Fibroblast of skin of right biceps (primary cell): Measurements from ENCODE around the gene AFF3.

Experiments
- DNase-seq: peaks from one replicate; pipeline ENCODE4 v3.0.0-alpha.2; 2013

The AFF3 gene

GRCh38 chr2:99621106-99621505 is 521.3 kb downstream of the AFF3 start:
- DNase-seq = no peak

GRCh38 chr2:99619151-99619550 is 523.2 kb downstream of the AFF3 start:
- DNase-seq = no peak

GRCh38 chr2:99618579-99619097 is 523.8 kb downstream of the AFF3 start:
- DNase-seq = no peak

- DNase-seq = no peak
Measured at GRCh38 chr2:99617811-99618210, 524.6 kb downstream of the AFF3 start.

GRCh38 chr2:99615247-99615771 is 527.1 kb downstream of the AFF3 start:
- no peak for DNase-seq

- no peak for DNase-seq
Measured at GRCh38 chr2:99613980-99614379, 528.4 kb downstream of the AFF3 start.

- DNase-seq = no peak
Measured at GRCh38 chr2:99611786-99612185, 530.6 kb downstream of the AFF3 start.

- DNase-seq = no peak
Measured at GRCh38 chr2:99611034-99611433, 531.4 kb downstream of the AFF3 start.

GRCh38 chr2:99609851-99610381 is 532.5 kb downstream of the AFF3 start:
- DNase-seq = no peak

GRCh38 chr2:99608861-99609260 is 533.5 kb downstream of the AFF3 start:
- no peak for DNase-seq

GRCh38 chr2:99607861-99608491 is 534.4 kb downstream of the AFF3 start:
- no peak for DNase-seq

- DNase-seq = no peak
Measured at GRCh38 chr2:99607454-99607853, 534.9 kb downstream of the AFF3 start.

GRCh38 chr2:99605036-99605435 is 537.4 kb downstream of the AFF3 start:
- DNase-seq = peak; percentile 28

GRCh38 chr2:99602476-99602875 is 539.9 kb downstream of the AFF3 start:
- DNase-seq = peak; percentile 80

- DNase-seq = peak; percentile 40
Measured at GRCh38 chr2:99600981-99601651, 541.3 kb downstream of the AFF3 start.

GRCh38 chr2:99598441-99598840 is 543.9 kb downstream of the AFF3 start:
- no peak for DNase-seq

GRCh38 chr2:99597616-99598015 is 544.8 kb downstream of the AFF3 start:
- DNase-seq = peak; percentile 46

- no peak for DNase-seq
Measured at GRCh38 chr2:99595373-99595772, 547.0 kb downstream of the AFF3 start.

GRCh38 chr2:99593692-99594427 is 548.5 kb downstream of the AFF3 start:
- no peak for DNase-seq

GRCh38 chr2:99576775-99577174 is 565.6 kb downstream of the AFF3 start:
- no peak for DNase-seq

GRCh38 chr2:99573634-99574251 is 568.6 kb downstream of the AFF3 start:
- DNase-seq = no peak

- DNase-seq = peak; percentile 26
Measured at GRCh38 chr2:99572373-99573164, 569.8 kb downstream of the AFF3 start.
